ENCODE data around the gene RAP2A. TPM values are rescaled to one million over a fixed set of nuclear protein-coding genes. Genes with fewer than 3 reads are reported as not detected.

Gene RAP2A
- total RNA-seq, 2 donors from 2014 or later: 8.1 to 19.0 TPM

- no peak for DNase-seq (ENCODE audit: low spot score in 2 of 2)
- H3K36me3 Mint-ChIP-seq: no peaks in the 10 kb centered on the region
- H3K9me3 Mint-ChIP-seq: no peaks in the 10 kb centered on the region
- no peak for ATAC-seq
- H3K27ac Mint-ChIP-seq: no peak overlapping the region
These were observed 25.0 kb upstream of the RAP2A start for GRCh38 chr13:97408938-97409337.

DNA sequence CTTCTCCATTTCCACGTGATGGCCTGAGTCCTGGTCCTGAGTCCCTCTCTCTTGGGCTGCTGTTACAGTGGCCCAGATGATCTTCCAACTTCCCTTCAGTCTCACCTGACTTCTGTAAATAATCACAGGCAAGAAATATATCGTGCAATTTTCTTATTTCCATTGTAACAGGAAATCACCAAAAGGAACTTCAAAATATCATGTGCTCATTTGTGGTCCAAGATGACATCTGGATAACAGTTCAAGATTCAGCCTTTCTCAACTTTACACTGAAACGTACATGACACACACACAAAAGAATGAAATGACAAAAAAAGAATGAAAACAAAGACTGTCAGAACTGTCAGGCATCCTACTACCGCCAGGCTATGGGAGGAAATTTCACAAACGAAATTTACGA lies 22.0 kb upstream of the RAP2A start:
- DNase-seq (ENCODE audit: low spot score in 2 of 2) (no peak), ATAC-seq (no peak)
- H3K27ac Mint-ChIP-seq: no peak overlapping the region
- H3K36me3 Mint-ChIP-seq: no peaks in the 10 kb centered on the region
- no peaks in the 10 kb centered on the region for H3K9me3 Mint-ChIP-seq

DNA sequence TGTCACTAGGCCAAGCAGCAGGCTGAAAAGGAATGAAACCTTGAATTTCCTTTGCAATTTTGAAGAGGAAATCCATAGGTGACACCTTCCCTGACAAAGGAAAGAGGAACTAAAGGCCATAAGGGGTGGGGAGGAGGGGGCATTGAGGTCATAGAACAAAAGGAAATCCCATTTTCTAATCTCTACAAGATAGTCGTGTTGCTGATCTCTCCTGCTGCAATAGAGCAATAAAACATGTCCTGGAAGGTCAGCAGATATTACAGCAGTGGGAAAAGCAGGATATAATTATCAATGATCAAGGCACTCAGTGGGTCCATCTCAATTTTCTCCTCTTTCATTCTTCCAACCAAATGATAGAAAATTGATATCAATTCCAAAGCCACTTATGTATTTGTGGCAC lies 20.3 kb upstream of the RAP2A start:
- Mint-ChIP-seq H3K27ac (no peak overlapping the region), H3K36me3 (no peaks in the 10 kb centered on the region), H3K9me3 (no peaks in the 10 kb centered on the region)
- ATAC-seq (no peak), DNase-seq (ENCODE audit: low spot score in 2 of 2) (no peak)

GRCh38 chr13:97414392-97414791 lies 19.6 kb upstream of the RAP2A start:
- H3K36me3 Mint-ChIP-seq: no peaks in the 10 kb centered on the region
- H3K27ac Mint-ChIP-seq: peak overlapping the region in 1 of 2 donors; percentile 75
- no peaks in the 10 kb centered on the region for H3K9me3 Mint-ChIP-seq
- no peak for ATAC-seq
- DNase-seq (ENCODE audit: low spot score in 2 of 2): no peak

- no peak overlapping the region for H3K27ac Mint-ChIP-seq
- DNase-seq (ENCODE audit: low spot score in 2 of 2): no peak
- no peaks in the 10 kb centered on the region for H3K36me3 Mint-ChIP-seq
- ATAC-seq: no peak
- H3K9me3 Mint-ChIP-seq: no peaks in the 10 kb centered on the region
These were observed 16.3 kb upstream of the RAP2A start for GRCh38 chr13:97417698-97418097.

GRCh38 chr13:97422118-97423054 lies 11.6 kb upstream of the RAP2A start:
- DNase-seq (ENCODE audit: low spot score in 2 of 2) (no peak), ATAC-seq (no peak)
- Mint-ChIP-seq H3K9me3 (no peaks in the 10 kb centered on the region), H3K36me3 (no peaks in the 10 kb centered on the region), H3K27ac (no peak overlapping the region)

GRCh38 chr13:97423300-97424045 lies 10.5 kb upstream of the RAP2A start:
- no peaks in the 10 kb centered on the region for H3K36me3 Mint-ChIP-seq
- DNase-seq (ENCODE audit: low spot score in 2 of 2) (no peak), ATAC-seq (no peak)
- no peaks in the 10 kb centered on the region for H3K9me3 Mint-ChIP-seq
- no peak overlapping the region for H3K27ac Mint-ChIP-seq

GRCh38 chr13:97425590-97425989 lies 8.4 kb upstream of the RAP2A start:
- Mint-ChIP-seq H3K27ac (no peak overlapping the region), H3K36me3 (no peaks in the 10 kb centered on the region)
- ATAC-seq: no peak

DNA sequence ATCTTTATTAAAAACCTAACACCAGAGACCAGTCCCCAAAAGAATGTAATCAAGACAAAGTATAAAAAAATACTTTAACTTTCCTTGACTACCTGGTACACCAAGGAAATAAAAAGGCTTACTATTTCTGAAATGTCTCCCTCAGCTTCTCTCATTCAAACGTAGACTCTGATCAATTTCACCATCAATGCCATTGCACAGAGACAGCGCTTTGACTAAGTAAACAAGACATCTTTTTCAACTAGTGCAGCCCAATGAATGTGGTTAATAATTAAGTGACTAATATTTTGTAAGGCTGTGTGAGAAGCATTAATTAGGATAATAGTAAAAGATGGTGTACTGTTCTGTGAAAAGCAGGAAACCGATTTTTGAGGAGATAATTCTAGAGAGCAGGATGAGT lies 7.3 kb upstream of the RAP2A start:
- Mint-ChIP-seq H3K36me3 (no peaks in the 10 kb centered on the region), H3K27ac (no peak overlapping the region), H3K9me3 (no peaks in the 10 kb centered on the region)
- ATAC-seq (no peak), DNase-seq (ENCODE audit: low spot score in 2 of 2) (no peak)

More at GRCh38 chr13:97425590-97425989, 8.4 kb upstream of the RAP2A start:
- no peaks in the 10 kb centered on the region for H3K9me3 Mint-ChIP-seq
- DNase-seq (ENCODE audit: low spot score in 2 of 2): no peak

- no peak overlapping the region for H3K27ac Mint-ChIP-seq
- DNase-seq (ENCODE audit: low spot score in 2 of 2) (no peak), ATAC-seq (no peak)
- H3K36me3 Mint-ChIP-seq: peaks cover 0 to 8% of the 10 kb centered on the region in 2 donors
- H3K9me3 Mint-ChIP-seq: no peaks in the 10 kb centered on the region
These were observed 4.3 kb upstream of the RAP2A start for GRCh38 chr13:97429681-97430081.

GRCh38 chr13:97430296-97430695 lies 3.7 kb upstream of the RAP2A start:
- H3K9me3 Mint-ChIP-seq: no peaks in the 10 kb centered on the region
- ATAC-seq (no peak), DNase-seq (ENCODE audit: low spot score in 2 of 2) (no peak)
- H3K36me3 Mint-ChIP-seq: peaks cover 0 to 12% of the 10 kb centered on the region in 2 donors
- no peak overlapping the region for H3K27ac Mint-ChIP-seq

DNA sequence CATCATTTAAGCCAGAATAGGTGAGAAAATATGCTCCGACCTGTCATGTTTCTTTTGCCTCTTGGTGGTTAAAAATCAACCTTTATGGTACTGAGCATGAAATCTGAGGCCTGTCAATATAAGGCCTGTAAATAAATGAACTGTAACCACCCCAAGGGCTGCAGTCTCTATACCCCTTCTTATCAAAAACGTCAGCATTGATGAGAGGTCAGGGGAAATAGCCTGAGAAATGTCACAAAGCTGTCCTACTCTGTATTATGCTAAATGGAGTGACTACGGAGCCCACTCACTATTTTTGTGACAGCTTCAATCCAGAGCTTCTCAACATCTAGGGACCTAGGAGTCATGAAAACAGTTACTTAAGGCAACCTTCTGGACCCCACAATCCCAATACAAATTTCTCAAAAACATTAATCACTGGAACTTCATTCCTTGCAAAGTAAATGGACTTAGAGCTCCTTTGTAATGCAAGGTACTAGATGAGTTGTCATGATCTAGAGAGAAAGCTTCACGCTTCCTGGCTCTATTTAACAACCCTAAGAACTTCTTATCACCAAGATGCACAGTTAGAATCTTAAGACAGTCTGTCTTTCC lies 2.7 kb upstream of the RAP2A start:
- no peak for ATAC-seq
- H3K9me3 Mint-ChIP-seq: no peaks in the 10 kb centered on the region

DNA sequence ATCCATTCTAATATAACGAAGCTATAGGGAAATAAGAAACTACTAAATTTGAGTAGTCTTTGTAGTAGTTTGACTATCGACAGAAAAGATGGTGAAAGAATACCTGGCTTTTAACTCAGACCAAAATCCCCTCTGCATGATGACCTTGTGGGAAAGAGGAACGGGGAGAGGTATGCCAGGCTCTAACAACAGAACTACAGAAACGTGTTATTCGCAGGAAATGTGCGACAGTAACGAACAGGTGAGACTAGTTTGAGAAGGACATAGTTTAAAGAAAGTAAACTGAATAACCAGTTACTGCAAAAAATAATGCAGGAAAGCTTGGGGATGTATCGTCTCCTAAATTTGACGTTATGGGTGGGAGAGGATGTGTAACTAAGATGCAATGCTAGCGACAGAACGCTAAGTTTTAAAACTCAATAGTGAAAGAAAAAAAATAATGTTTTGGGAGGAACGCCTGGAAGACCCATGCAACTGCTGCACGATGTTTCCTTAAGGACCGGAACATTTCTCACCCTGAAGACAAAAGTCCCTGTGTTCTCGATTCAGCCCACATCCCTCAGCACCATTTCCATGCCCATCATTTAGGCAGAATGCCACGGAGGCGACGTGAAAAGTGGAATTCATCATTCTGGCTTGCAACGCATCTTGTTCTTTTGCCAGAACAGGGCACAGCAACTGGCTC lies 1.6 kb upstream of the RAP2A start:
- Mint-ChIP-seq H3K27ac (peak overlapping the region; percentile 92 to 100), H3K36me3 (peaks cover 0 to 12% of the 10 kb centered on the region in 2 donors), H3K9me3 (no peaks in the 10 kb centered on the region)
- no peak for DNase-seq (ENCODE audit: low spot score in 2 of 2)
- ATAC-seq: no peak

More for the DNA sequence above, 2.7 kb upstream of the RAP2A start:
- no peak for DNase-seq (ENCODE audit: low spot score in 2 of 2)
- H3K27ac Mint-ChIP-seq: no peak overlapping the region
- peaks cover 0 to 12% of the 10 kb centered on the region in 2 donors for H3K36me3 Mint-ChIP-seq

DNA sequence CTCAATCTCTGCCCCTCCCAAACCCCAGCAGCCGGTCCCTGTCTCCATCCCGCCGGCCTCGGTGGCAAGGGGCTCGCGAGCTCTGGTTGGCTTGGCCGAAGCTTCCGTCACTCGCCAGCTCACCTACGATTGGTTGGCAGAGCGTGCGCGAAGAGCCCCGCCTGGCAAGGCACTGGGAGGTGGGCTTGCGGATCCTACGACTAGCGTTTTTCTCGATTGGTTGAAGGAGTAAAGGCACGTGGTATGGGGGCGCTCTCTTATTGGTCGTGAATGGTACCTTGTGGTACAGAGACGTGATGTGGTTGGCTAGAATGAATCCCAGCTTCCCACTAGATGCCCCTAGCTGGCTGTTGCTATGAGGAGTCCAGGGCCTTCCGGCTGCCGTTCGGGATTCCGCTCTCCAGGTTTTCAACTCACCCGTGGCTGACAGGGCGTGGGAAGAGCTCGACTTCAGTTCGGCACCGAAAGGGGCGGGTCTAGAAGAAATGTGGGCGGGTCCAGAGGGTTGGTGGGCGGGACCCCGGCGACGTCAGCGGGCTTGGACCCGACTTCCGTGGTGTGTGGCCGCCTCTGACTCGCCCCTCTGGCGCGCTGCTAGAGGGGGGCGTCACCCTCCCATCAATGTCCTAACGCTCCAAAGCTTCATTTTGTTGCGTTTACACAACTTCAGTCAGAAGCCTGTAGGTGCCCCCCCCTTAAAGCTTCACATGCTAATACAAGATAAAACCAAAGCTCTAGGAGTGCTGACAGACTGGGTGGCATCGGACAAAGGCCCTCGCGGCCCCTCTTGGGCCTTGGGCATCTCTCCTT lies 847 bp upstream of the RAP2A start:
- no peaks in the 10 kb centered on the region for H3K9me3 Mint-ChIP-seq
- H3K36me3 Mint-ChIP-seq: peaks cover 0 to 12% of the 10 kb centered on the region in 2 donors
- H3K27ac Mint-ChIP-seq: peak overlapping the region; percentile 92 to 100
- peak; percentile 85 to 87 for ATAC-seq
- DNase-seq (ENCODE audit: low spot score in 2 of 2): peak; percentile 98

- peaks cover 0 to 12% of the 10 kb centered on the region in 2 donors for H3K36me3 Mint-ChIP-seq
- ATAC-seq (no peak), DNase-seq (ENCODE audit: low spot score in 2 of 2) (peak; percentile 42 to 58)
- peak overlapping the region; percentile 61 to 92 for H3K27ac Mint-ChIP-seq
- no peaks in the 10 kb centered on the region for H3K9me3 Mint-ChIP-seq
These were observed 630 bp downstream of the RAP2A start for GRCh38 chr13:97434397-97435201.

All from activated naive CD4-positive, alpha-beta T cell treated with anti-CD3 and anti-CD28 coated beads, Interleukin-2, amount 50 U/mL, for 72 hours (primary cell).